K562 (cell line): ENCODE data around the gene ANKRD16. TPM values are rescaled to one million over a fixed set of nuclear protein-coding genes. Genes with fewer than 3 reads are reported as not detected.

Source experiments
- CTBP1 ChIP-seq: fragments of 450-650 bp; IDR thresholded peaks from 2 replicates; pipeline ENCODE4 v1.6.1; 2016; ENCODE audit warnings: borderline replicate concordance
- CTCF ChIP-seq, 3 experiments: IDR thresholded peaks in 2 of 3; conservative IDR thresholded peaks in 1 of 3; 2 replicates each; pipeline ENCODE4 v1.5.1; 2011 to 2012; ENCODE audit warnings: low read length in 3 of 3, mild to moderate bottlenecking in 3 of 3, control low read depth in 2 of 3, improper control_type of control experiment in 1 of 3, inconsistent platforms in 1 of 3, low read depth in 1 of 3, mixed read lengths in 1 of 3, moderate library complexity in 1 of 3; ENCODE audit not compliant: insufficient read depth in 2 of 3
- CXXC5 ChIP-seq: fragments of 250-450 bp; sonication (Bioruptor Pico); IDR thresholded peaks from 2 replicates; pipeline ENCODE4 v1.8.0; 2022; ENCODE audit warnings: inconsistent platforms, mild to moderate bottlenecking, moderate library complexity
- ETS2 ChIP-seq: IDR thresholded peaks from 2 replicates; pipeline ENCODE4 v1.6.1; 2016; ENCODE audit warnings: borderline replicate concordance, missing genetic modification characterization, mild to moderate bottlenecking, moderate library complexity, missing compliant biosample characterization; ENCODE audit not compliant: poor library complexity, severe bottlenecking
- HDGF ChIP-seq: fragments of 450-650 bp; IDR thresholded peaks from 2 replicates; pipeline ENCODE4 v1.6.1; 2016
- HMBOX1 ChIP-seq: sonication (generic); IDR thresholded peaks from 2 replicates; pipeline ENCODE4 v1.6.1; 2016
- KDM5B ChIP-seq: fragments of 200-600 bp; sonication (generic); IDR thresholded peaks from 2 replicates; pipeline ENCODE4 v1.6.1; 2012; ENCODE audit warnings: low read depth, mild to moderate bottlenecking, moderate library complexity, low read length, control low read depth, inconsistent platforms; ENCODE audit not compliant: insufficient replicate concordance
- KLF13 ChIP-seq: fragments of 450-650 bp; IDR thresholded peaks from 2 replicates; pipeline ENCODE4 v1.6.1; 2016; ENCODE audit warnings: missing genetic modification characterization, low read depth, mild to moderate bottlenecking, missing compliant biosample characterization, moderate library complexity, borderline replicate concordance
- MECOM ChIP-seq: fragments of 250-450 bp; sonication (Bioruptor Pico); IDR thresholded peaks from 2 replicates; pipeline ENCODE4 v1.8.0; 2022; ENCODE audit warnings: inconsistent platforms
- OTX1 ChIP-seq: fragments of 450-650 bp; formaldehyde crosslinking; IDR thresholded peaks from 2 replicates; pipeline ENCODE4 v1.4.0; 2022; ENCODE audit warnings: mild to moderate bottlenecking
- PCBP2 ChIP-seq: fragments of 200-400 bp; formaldehyde crosslinking; IDR thresholded peaks from 2 replicates; pipeline ENCODE4 v1.6.1; 2018; ENCODE audit warnings: low read length, low read depth, mild to moderate bottlenecking, moderate library complexity; ENCODE audit not compliant: poor library complexity, severe bottlenecking
- RFX5 ChIP-seq: IDR thresholded peaks from 2 replicates; pipeline ENCODE4 v1.6.1; 2011; ENCODE audit warnings: low read depth, mild to moderate bottlenecking, improper control_type of control experiment, low read length
- TAF7 ChIP-seq: fragments of 450-650 bp; IDR thresholded peaks from 2 replicates; pipeline ENCODE4 v1.6.1; 2016; ENCODE audit warnings: missing genetic modification characterization, missing compliant biosample characterization
- TAL1 ChIP-seq: fragments of 450-650 bp; IDR thresholded peaks from 2 replicates; pipeline ENCODE4 v1.6.1; 2016; ENCODE audit warnings: mild to moderate bottlenecking
- ZBTB2 ChIP-seq: fragments of 450-650 bp; IDR thresholded peaks from 2 replicates; pipeline ENCODE4 v1.6.1; 2016; ENCODE audit warnings: antibody characterized with exemption
- ZFP36 ChIP-seq: fragments of 150-350 bp; IDR thresholded peaks from 2 replicates; pipeline ENCODE4 v1.6.1; 2018; ENCODE audit warnings: low read length, low read depth; ENCODE audit not compliant: partially characterized antibody
- ZNF143 ChIP-seq: sonication (generic); formaldehyde crosslinking; IDR thresholded peaks from 2 replicates; pipeline ENCODE4 v1.9.0; 2022; ENCODE audit warnings: mild to moderate bottlenecking, missing genetic modification reagents
- ZNF639 ChIP-seq, 2 experiments: fragments of 200-800 bp in 1 of 2; sonication (Bioruptor generic) in 1 of 2; sonication (generic) in 1 of 2; formaldehyde crosslinking in 1 of 2; IDR thresholded peaks in 1 of 2; conservative IDR thresholded peaks in 1 of 2; 2 replicates each; pipeline versions ENCODE4 v1.5.0 to v1.6.1; 2016 to 2020; ENCODE audit warnings: missing compliant biosample characterization in 1 of 2, missing genetic modification characterization in 1 of 2, missing genetic modification reagents in 1 of 2
- ZNF764 ChIP-seq: fragments of 250-450 bp; sonication (Bioruptor Pico); IDR thresholded peaks from 2 replicates; pipeline ENCODE4 v1.4.0; 2020; ENCODE audit warnings: low read depth, mild to moderate bottlenecking, moderate library complexity
- ZSCAN29 ChIP-seq: fragments of 450-650 bp; IDR thresholded peaks from 2 replicates; pipeline ENCODE4 v1.6.1; 2017
- polyA plus RNA-seq, 8 experiments: library from polyadenylated mRNA; depleted of rRNA in 4 of 8; stranded (reverse) in 5 of 8; unstranded in 3 of 8; fragments of >200 nt; fragmentation: Nextera tagmentation in 2 of 8; fragmentation: Illumina TruSeq in 1 of 8; extraction: Ambion mirVana in 2 of 8; extraction: Trizol in 1 of 8; gene quantifications; 2 replicates each; pipeline versions ENCODE4 v1.2.1 to v1.2.3, GENCODE V29; 2011 to 2014; ENCODE audit warnings: inconsistent platforms in 1 of 8, missing spikeins in 1 of 8
- total RNA-seq, 7 experiments: library from RNA; depleted of rRNA in 6 of 7; stranded (reverse); fragments of >200 nt in 6 of 7; fragmentation: Illumina TruSeq in 2 of 7; extraction: Trizol in 2 of 7; gene quantifications; 2 replicates each; pipeline versions ENCODE4 v1.2.1 to v1.2.3, GENCODE V29; 2011 to 2021; ENCODE audit warnings: low replicate concordance in 1 of 7

ANKRD16 gene
- total and polyA plus RNA-seq, 9 of the 15 experiments (the other 6 are each of a cell fraction or from before 2014, with no cell fraction given) = 1.5 to 16.0 (median 9.5) TPM

- TF ChIP-seq MECOM (CRISPR knock-in tag) (no peak), HDGF (peak; percentile 58; the same call in 1 of the 2 replicates), ZBTB2 (no peak), CTCF (IDR thresholded peaks at IDR 0.05 in 2 of 3, conservative IDR thresholded peaks at IDR 0.05 in 1 of 3; ENCODE audit: insufficient read depth in 2 of 3, low read depth in 1 of 3, low read length in 3 of 3) (no peak), ZNF143 (CRISPR knock-in tag) (no peak), ZFP36 (no peak), OTX1 (no peak), KDM5B (no peak), TAF7 (tag) (no peak), CTBP1 (peak; percentile 22; the same call in 1 of the 2 replicates), ZNF639 (CRISPR knock-in tag; conservative IDR thresholded peaks at IDR 0.05 in 1 of 2, IDR thresholded peaks at IDR 0.05 in 1 of 2) (no peak), ETS2 (tag) (no peak), PCBP2 (no peak), TAL1 (0 out of 2 replicates have a peak, but pooled peaks have one; percentile 4), RFX5 (no peak), ZSCAN29 (no peak), KLF13 (tag) (no peak), ZNF764 (CRISPR knock-in tag) (no peak), CXXC5 (CRISPR knock-in tag) (0 out of 2 replicates have a peak, but pooled peaks have one; percentile 7), HMBOX1 (peak; percentile 94)
These were observed 1.3 kb upstream of the ANKRD16 start (continued) for GRCh38 chr10:5891009-5891408.
